Hematopoietic multipotent progenitor cell treated with erythropoietin and hydrocortisone succinate and interleukin-3 and kit ligand, for 15 days (in vitro differentiated cells): ENCODE measurements around the gene MANEAL.
"Not testable (repeated sequence)": the region's sequence is repeated elsewhere in the genome, so short reads cannot be mapped to it uniquely, and the experiment has no call there.

Experiments
- DNase-seq: peaks from one replicate; pipeline ENCODE4 v3.0.0-alpha.2; 2015; ENCODE audit warnings: low spot score

The MANEAL gene

GRCh38 chr1:37793773-37794371 is at the start of gene MANEAL:
Gene MANEAL, plus strand, starts transcription at chr1:37793847. Its CDS starts 336 bp downstream, at chr1:37794183.
- DNase-seq, result peak; percentile 9

- no peak for DNase-seq
Measured at GRCh38 chr1:37746806-37747205, 46.8 kb upstream of the MANEAL start.

- no peak for DNase-seq
Measured at GRCh38 chr1:37748565-37748964, 45.1 kb upstream of the MANEAL start.

- DNase-seq, result no peak
Measured at GRCh38 chr1:37752213-37752582, 41.4 kb upstream of the MANEAL start.

- no peak for DNase-seq
Measured at GRCh38 chr1:37752583-37753471, 40.8 kb upstream of the MANEAL start.

- DNase-seq, result no peak
Measured at GRCh38 chr1:37753473-37754321, 40.0 kb upstream of the MANEAL start.

- no peak for DNase-seq
Measured at GRCh38 chr1:37755290-37755689, 38.4 kb upstream of the MANEAL start.

- no peak for DNase-seq
Measured at GRCh38 chr1:37755951-37756560, 37.6 kb upstream of the MANEAL start.

- DNase-seq, result no peak
Measured at GRCh38 chr1:37759451-37759850, 34.2 kb upstream of the MANEAL start.

GRCh38 chr1:37761416-37762095 is 32.1 kb upstream of the MANEAL start:
- DNase-seq, result no peak

- DNase-seq, result no peak
Measured at GRCh38 chr1:37762516-37762915, 31.1 kb upstream of the MANEAL start.

- no peak for DNase-seq
Measured at GRCh38 chr1:37763791-37764413, 29.7 kb upstream of the MANEAL start.

GRCh38 chr1:37764414-37764825 is 29.2 kb upstream of the MANEAL start:
- DNase-seq, result no peak

GRCh38 chr1:37764888-37765441 is 28.7 kb upstream of the MANEAL start, which contains the start of gene EPHA10:
Gene EPHA10, minus strand, starts transcription at chr1:37765120. Its CDS starts 54 bp downstream, at chr1:37765066.
- DNase-seq, result no peak

GRCh38 chr1:37765916-37766664 is 27.6 kb upstream of the MANEAL start:
- DNase-seq, result no peak

- DNase-seq, result no peak
Measured at GRCh38 chr1:37767488-37767887, 26.2 kb upstream of the MANEAL start.

- not testable (repeated sequence) for DNase-seq
Measured at GRCh38 chr1:37771440-37771839, 22.2 kb upstream of the MANEAL start.

- no peak for DNase-seq
Measured at GRCh38 chr1:37776946-37777516, 16.6 kb upstream of the MANEAL start.

- DNase-seq, result no peak
Measured at GRCh38 chr1:37778654-37779053, 15.0 kb upstream of the MANEAL start.

GRCh38 chr1:37782491-37782890 is 11.2 kb upstream of the MANEAL start:
- DNase-seq, result no peak
